ENCODE measurements around the gene PI4KA.
"Not testable (repeated sequence)": the region's sequence is repeated elsewhere in the genome, so short reads cannot be mapped to it uniquely, and the experiment has no call there.

PI4KA gene

DNA sequence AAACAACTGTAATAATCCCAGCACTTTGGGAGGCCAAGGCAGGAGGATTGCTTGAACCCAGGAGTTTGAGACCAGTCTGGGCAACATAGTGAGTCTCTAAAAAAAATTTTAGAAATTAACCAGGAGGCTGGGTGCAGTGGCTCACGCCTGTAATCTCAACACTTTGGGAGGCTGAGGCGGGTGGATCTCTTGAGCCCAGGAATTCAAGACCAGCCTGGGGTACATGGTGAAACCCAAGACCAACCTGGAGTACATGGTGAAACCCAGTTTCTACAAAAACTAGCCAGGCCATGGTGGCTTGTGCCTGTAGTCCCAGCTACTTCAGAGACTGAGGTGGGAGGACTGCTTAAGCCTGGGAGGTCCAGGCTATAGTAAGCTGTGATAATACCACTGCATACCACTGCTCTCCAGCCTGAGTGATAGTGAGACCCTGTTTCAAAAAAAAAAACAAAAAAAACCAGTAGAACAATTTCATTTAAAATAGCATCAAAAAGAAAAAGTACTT lies 11.2 kb downstream of the PI4KA start:
- no peak for DNase-seq (ENCODE audit: low spot score)

DNA sequence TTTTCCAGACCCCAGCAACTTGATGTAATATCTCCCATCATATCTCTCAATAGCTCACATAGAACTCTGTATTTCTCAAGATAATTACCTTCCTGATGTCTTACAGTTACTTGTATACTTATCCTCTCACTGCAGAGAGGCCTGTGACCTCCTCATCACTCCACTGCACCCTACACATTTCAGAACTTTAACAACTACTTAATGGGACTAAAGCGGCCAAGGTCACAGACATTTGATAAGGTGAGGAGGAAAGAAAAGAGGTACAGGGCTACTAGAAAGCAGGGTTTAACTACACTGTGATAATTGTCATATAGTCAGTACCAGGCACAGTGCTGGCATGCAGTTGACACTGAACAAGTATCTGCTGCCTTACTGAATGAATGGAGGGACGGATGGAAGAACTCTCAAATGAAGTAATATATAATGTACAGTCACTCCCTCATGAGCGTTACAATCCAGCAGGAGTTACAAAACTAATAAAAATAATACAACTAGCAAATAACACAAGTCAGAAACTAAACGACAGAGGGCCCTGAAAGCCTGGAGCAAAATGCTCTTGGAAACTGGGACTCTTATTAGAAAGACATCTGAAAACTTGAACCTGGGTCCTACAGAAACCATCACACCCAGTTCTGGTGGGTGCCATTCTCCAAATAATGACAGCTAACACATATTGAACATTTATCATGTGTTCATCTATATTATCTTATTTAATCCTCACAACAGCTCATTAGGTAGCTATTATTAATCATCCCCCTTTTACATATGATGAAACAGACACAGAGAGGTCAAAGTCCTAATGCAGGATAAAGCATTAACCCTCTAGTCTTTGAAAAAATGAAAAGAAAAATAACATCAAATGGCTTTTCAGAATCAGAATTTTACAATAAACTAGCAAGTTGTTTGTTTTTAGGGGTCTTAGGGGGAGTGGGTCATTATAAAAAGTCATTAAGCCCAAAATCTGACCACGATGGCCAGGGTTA lies 14.3 kb downstream of the PI4KA start:
- no peak for DNase-seq (ENCODE audit: low spot score)

GRCh38 chr22:20843501-20843900 lies 15.1 kb downstream of the PI4KA start:
- DNase-seq (ENCODE audit: low spot score), result no peak

- DNase-seq (ENCODE audit: low spot score), result no peak
Measured at GRCh38 chr22:20840646-20841371, 17.8 kb downstream of the PI4KA start.

DNA sequence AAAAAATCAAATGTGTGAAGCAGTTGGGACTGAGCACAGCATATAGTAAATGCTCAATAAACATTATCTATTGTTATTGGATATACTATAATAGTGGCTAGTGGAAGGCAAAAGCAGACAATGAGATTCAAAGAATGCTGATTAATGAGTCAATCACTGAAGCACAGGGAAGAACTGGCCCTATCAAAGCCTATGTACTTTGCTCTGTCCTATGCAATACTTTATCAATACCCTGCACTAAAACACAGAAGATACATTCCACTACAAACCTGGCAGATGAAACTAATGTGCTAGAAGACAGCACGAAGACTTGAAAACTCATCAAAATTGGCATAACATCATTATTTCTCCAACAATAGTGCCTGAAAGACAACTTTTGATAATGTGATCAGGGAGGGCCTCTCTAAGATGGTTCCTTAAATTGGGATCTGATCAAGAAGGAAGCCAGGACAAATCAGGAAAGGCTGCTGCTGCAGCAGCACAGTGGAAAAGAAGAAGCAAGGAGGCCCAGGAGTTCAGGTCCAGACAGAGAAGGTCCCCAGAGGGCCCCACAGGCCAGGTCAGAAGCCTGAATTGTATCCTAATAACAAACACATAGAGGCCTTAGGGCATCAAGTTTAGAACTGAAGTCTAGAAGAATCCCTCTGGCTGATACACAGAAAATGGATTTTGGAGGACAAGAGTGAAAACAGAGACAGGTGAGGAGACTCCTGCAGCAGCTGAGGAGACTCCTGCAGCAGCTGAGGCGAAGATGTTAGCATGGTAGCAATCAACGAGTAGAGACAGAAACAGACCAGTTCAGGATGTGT lies 18.6 kb downstream of the PI4KA start:
- no peak for DNase-seq (ENCODE audit: low spot score)

- not testable (repeated sequence) for DNase-seq (ENCODE audit: low spot score)
Measured at GRCh38 chr22:20839354-20839753, 19.3 kb downstream of the PI4KA start.

- DNase-seq (ENCODE audit: low spot score), result no peak
Measured at GRCh38 chr22:20836987-20837823, 21.4 kb downstream of the PI4KA start.

- no peak for DNase-seq (ENCODE audit: low spot score)
Measured at GRCh38 chr22:20834725-20835124, 23.9 kb downstream of the PI4KA start.

DNA sequence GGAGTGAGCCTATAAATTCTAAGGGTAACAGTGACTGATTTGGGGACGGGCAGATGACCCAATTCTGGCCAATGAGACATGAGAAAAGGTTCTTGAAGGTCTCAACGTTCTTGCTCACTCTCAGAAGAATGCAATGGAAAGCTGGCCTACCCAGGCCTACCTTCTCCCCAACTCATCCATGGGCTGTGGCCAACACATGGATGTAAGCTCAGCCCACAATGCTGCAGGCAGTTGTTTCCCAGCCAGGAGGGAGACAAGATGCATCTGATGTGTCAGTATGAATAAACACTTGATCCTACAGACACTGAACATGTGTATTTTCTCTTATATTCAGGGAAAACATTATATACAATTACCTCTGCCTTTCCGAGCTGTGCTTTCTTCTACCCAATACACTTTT lies 24.4 kb downstream of the PI4KA start:
- no peak for DNase-seq (ENCODE audit: low spot score)

DNA sequence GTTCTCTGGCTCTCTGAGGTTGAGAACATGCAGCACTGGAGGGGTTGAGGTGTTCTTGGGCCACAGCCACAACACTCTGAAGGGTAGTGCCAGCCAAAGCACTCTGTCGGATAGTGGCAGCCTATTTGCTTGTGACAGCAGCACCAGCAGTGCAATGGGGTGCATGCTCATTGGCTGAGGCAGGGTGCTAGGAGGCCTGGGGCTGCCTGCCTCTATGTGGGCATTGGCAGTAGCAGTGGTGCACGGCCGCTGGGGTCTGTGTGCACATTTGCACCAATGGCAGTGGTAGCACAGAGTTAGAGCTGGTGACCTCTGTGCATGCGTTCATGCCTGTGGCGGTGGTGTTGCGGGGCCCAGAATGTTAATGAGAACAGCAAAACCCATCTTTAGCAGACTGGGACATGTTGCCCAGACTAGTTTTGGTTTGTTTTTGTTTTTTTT lies 25.4 kb downstream of the PI4KA start:
- no peak for DNase-seq (ENCODE audit: low spot score)

DNA sequence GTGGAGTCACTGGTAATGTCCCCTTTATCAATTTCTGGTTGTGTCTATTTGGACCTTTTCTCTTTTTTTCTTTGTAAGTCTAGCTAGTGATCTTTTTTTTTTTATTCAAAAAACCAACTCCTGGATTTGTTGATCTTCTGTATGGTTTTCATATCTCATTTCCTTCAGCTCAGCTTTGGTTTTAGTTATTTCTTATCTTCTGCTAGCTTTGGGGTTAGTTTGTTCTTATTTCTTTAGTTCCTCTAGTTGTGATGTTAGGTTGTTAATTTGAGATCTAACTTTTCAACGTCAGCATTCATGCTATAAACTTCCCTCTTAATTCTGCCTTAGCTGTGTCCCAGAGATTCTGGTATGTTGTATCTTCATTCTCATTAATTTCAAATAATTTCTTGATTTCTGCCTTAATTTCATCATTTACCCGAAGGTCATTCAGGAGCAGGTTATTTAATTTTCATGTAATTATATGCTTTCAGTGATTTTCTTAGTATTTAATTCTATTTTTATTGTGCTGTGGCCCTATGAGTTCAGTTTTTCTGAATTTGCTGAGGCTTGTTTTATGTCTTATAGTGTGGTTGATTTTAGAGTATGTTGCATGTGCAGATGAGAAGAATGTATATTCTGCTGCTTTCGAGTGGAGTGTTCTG lies 29.0 kb downstream of the PI4KA start:
- no peak for DNase-seq (ENCODE audit: low spot score)

- DNase-seq (ENCODE audit: low spot score), result not testable (repeated sequence)
Measured at GRCh38 chr22:20826373-20827152, 32.0 kb downstream of the PI4KA start.

DNA sequence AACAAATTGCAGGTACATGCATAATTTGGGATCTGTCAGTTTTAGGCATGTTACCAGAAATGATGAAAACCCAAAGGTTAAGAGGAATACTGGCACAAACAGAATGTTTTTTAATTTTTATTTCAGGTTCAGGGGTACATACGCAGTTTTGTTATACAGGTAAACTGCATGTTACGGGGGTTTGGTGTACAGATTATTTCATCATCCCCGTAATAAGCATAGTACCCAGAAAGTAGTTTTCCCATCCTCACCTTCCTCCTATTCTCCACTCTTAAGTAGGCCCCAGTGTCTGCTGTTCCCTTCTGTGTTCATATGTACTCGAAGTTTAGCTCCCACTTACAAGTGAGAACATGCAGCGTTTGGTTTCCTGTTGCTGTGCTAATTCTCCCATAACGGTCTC lies 33.0 kb downstream of the PI4KA start:
- DNase-seq (ENCODE audit: low spot score), result no peak

GRCh38 chr22:20825216-20825615 lies 33.4 kb downstream of the PI4KA start:
- DNase-seq (ENCODE audit: low spot score), result not testable (repeated sequence)

DNA sequence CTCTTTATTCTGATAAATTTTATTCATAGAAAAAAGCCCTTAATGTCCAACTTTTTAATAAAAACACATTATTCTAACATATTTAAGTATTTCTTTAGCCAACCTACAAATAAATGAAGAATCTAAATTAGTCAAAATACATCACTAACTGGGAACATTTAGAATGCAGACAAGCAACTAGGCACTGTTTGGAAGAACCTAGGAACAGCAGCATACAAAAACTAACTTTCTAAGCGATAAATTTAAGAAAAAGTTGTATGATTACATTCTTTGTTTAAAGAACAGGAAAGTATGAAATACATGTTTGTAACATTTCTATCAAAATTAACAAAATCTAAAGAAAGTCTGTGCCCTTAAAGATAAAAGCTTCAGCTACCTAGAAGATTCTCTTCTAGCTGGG lies 35.3 kb downstream of the PI4KA start:
- DNase-seq (ENCODE audit: low spot score), result no peak

DNA sequence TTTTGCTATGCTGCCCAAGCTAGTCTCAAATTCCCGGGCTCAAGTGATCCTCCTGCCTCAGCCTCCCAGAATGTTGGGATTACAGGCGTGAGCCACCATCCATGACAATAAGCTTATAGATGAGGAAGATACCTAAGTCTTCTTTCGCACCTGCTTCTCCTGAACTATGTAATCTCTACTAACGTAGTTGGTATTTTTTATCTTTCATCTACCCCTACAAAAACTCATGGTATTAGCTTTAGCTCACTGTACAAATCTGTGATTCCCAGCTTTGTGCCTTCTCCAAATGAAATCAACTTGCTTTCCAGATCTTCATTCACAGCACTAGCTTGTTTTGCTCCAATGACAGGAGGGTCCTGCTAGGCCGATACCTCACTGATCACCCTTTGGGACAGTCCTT lies 36.4 kb downstream of the PI4KA start:
- DNase-seq (ENCODE audit: low spot score), result no peak

DNA sequence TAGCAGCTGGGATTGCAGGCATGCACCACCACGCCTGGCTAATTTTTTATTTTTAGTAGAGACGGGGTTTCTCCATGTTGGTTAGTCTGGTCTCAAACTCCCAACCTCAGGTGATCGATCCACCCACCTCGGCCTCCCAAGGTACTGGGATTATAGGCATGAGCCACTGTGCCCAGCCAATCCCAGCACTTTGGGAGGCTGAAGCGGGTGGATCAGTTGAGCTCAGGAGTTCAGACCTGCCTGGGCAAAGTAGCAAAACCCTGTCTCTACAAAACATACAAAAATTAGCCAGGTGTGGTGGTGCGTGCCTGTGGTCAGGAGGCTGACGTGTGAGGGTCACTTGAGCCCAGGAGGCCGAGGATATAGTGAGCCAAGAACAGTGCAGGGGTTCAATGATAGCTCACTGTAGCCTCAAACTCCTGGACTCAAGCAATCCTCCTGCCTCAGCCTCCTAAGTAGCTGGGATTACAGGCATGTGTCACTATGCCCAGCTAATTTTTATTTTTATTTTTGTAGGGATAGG lies 36.8 kb downstream of the PI4KA start:
- not testable (repeated sequence) for DNase-seq (ENCODE audit: low spot score)

DNA sequence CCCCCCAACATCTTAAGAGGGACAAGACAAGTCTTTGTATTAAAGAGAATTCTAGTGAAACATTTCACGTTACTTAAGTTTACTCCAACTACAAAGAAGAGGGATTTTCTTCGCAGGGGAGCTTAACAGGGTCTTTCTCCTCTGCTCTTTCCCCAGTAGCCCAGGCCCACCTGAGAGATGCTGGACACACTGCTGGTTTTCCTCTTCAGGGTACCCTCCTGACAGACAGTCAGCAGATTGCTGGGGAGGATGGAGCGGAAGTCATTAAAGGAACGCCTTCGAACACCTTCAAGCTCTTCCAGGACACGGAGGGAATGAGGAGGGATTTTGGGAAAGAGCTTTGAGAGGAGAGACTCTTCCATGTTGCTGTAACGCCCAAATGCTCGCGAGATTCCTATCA lies 39.1 kb downstream of the PI4KA start:
- DNase-seq (ENCODE audit: low spot score), result no peak

DNA sequence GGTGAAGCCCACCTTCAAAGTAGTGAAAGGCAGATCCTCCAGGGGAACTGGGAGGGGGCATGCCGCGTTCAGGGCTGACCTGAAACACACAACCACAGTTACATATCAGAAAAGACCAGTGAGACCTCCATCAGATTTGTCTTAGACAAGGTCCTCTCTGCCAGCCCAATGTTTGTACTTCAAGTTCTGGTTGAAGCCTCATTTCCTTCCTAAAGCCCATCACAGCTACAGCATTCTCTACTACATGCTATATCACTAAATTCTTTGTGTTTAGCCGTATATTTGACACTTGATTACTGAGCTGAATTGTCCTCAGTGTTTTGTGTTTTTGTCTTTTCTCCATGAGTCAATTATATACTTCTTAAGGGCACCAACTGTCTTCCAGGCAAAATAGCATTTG lies 40.1 kb downstream of the PI4KA start:
- no peak for DNase-seq (ENCODE audit: low spot score)

DNA sequence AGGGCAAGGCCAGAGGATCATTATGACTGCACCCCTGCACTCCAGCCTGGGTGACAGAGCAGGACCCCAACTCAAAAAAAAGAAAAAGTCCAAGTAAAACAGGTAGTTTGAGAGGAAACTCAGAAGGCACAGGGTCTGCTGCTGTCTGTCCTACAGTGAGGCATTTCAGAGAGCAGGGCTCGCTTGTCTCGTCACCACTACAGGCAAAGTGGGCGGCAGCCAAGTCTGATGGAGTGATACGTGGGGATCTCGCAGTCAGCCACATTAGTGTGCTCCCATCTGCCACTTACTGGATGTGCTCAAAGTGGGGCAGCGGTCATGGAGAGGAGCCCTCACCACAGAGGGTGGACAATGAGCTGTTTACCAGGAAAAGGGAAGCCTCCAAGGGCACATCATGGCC lies 42.1 kb downstream of the PI4KA start:
- DNase-seq (ENCODE audit: low spot score), result no peak

Measured in cerebellar cortex (tissue), 1 donor.